BJ (cell line): Measurements from ENCODE around the gene OPN4. TPM values are rescaled to one million over a fixed set of nuclear protein-coding genes. Genes with fewer than 3 reads are reported as not detected.

Experiments used
- CTCF ChIA-PET: fragments of 350-600 bp; formaldehyde crosslinking; extraction: SDS; loops from one replicate; lab custom pipeline; 2021; ENCODE audit warnings: antibody characterized with exemption, inconsistent platforms; lab: Yijun Ruan, JAX
- POLR2A ChIA-PET: fragments of 300-600 bp; sonication (Branson Sonifier 250); formaldehyde crosslinking; extraction: SDS; loops from one replicate; lab custom pipeline; 2021; ENCODE audit warnings: antibody characterized with exemption; lab: Charles Lee
- DNase-seq: peaks from one replicate; pipeline ENCODE4 v3.0.0-alpha.2; 2011; ENCODE audit warnings: low read depth
- H3K27me3 ChIP-seq: 2 replicates; pipeline ENCODE4 v1.6.0; 2011; ENCODE audit warnings: low read length; ENCODE audit not compliant: control insufficient read depth, insufficient read depth
- H3K36me3 ChIP-seq: 2 replicates; pipeline ENCODE4 v1.5.1; 2011; ENCODE audit warnings: low read length; ENCODE audit not compliant: control insufficient read depth, insufficient read depth
- H3K4me3 ChIP-seq: 2 replicates; pipeline ENCODE4 v1.5.1; 2011; ENCODE audit warnings: low read depth, mild to moderate bottlenecking, control low read depth, low read length
- CTCF ChIP-seq: IDR thresholded peaks from 2 replicates; pipeline ENCODE4 v1.5.1; 2011; ENCODE audit warnings: low read depth, mild to moderate bottlenecking, control low read depth, inconsistent platforms, low read length, moderate library complexity; ENCODE audit not compliant: insufficient read depth
- polyA plus RNA-seq: library from polyadenylated mRNA; depleted of rRNA; stranded (reverse); fragments of >200 nt; gene quantifications from 2 replicates; pipeline ENCODE4 v1.2.3, GENCODE V29; 2011

OPN4 gene
- polyA plus RNA-seq, 1 experiment = not detected

DNA sequence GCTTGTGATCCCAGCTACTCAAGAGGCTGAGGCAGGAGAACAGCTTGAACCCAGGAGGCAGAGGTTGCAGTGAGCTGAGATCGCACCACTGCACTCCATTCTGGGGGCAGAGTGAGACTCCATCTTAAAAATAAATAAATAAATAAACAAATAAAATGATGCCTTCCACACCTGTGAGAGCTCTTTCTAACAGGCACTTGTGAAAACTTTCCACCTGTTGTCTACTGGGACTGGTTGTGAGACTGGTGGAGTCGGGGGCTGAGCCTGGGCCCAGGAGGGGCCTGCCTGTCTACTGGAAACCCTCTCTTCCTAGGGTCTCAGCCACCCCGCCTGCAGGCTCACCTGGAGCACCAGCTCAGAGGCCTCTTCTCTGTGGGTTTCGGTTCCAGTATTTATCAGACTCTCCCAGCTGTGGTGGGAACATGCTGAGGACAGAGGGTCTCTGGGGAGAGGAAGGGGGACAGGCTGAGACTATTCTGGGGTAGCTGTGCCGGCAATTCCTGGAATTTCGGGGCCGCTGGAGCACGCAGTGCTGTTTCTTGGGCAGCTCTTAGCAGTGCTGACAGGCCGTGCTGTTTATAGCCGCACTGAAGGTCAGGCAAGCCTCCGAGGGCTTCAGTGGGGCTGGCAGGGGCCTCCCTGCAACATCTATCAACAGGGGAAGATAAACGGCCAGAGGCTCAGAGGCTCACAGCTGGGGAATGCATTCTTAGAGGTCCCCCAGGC, 17.8 kb downstream of the OPN4 start:
- Histone ChIP-seq H3K27me3 (peaks cover 2% of the 10 kb centered on the region; the same call in 1 of the 2 replicates), H3K4me3 (no peak overlapping the region), H3K36me3 (no peaks in the 10 kb centered on the region)
- TF ChIP-seq CTCF = no peak
- POLR2A ChIA-PET = no interaction called here
- CTCF ChIA-PET = interaction anchor here (0.8 to 2.7 kb wide), 6 partner anchors 11 to 87 kb away, joined by 3 to 11 read pairs (median 4); no protein-coding TSS in a partner anchor
- DNase-seq = no peak

DNA sequence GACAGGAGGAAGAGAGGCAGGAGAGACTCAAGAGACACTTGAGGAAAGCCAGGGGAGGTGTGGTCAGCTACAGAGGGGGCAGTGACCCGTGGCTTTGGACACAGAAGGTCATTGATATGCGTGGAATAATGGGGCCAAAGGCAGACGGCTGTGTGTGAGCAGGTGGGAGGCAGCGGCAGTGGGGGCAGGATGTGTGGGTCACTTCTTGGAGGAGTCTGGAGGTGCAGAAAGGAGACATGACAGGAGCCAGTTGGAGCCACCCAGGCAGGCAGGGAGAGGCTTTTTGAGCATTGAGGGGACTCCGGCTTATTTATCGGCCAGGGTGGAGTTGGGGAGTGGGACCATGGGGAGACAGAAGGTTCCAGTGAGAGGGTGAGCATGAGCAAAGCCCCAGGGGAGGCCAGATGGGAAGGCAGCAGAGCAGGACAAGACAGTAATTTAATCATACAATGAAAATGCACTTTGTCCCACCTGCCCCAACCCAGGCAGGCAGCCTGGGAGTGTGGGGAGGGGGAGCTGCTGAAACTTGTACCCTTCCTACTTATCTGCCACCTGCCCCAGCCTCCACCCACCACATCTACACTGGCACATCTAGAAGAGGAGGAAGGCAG, 19.0 kb downstream of the OPN4 start:
- Histone ChIP-seq H3K36me3 (no peaks in the 10 kb centered on the region), H3K4me3 (no peak overlapping the region), H3K27me3 (peaks cover 2% of the 10 kb centered on the region; the same call in 1 of the 2 replicates)
- DNase-seq = no peak
- no peak for TF ChIP-seq CTCF
- POLR2A ChIA-PET = no interaction called here
- CTCF ChIA-PET = interaction anchor here (0.9 to 1.3 kb wide), 5 partner anchors 12 to 287 kb away, joined by 3 to 5 read pairs (median 3); no protein-coding TSS in a partner anchor

- TF ChIP-seq CTCF = no peak
- no peaks in the 10 kb centered on the region for H3K36me3 ChIP-seq
- no peak overlapping the region for H3K4me3 ChIP-seq
- no peak for DNase-seq
- ChIA-PET POLR2A (no interaction called here), CTCF (interaction anchor here (1.0 to 1.4 kb wide), 5 partner anchors 10 to 287 kb away, joined by 3 to 5 read pairs (median 3); no protein-coding TSS in a partner anchor)
- peaks cover 2% of the 10 kb centered on the region; the same call in 1 of the 2 replicates for H3K27me3 ChIP-seq
These were observed 19.7 kb downstream of the OPN4 start for GRCh38 chr10:86673827-86674581.

- H3K4me3 ChIP-seq = no peak overlapping the region
- ChIA-PET CTCF (interaction anchor here (1.4 kb wide), 1 partner anchor 9 kb away, joined by 3 read pairs; no protein-coding TSS in a partner anchor), POLR2A (no interaction called here)
- H3K27me3 ChIP-seq = peaks cover 2% of the 10 kb centered on the region; the same call in 1 of the 2 replicates
- no peak for TF ChIP-seq CTCF
- no peaks in the 10 kb centered on the region for H3K36me3 ChIP-seq
- DNase-seq = no peak
These were observed 20.6 kb downstream of the OPN4 start for GRCh38 chr10:86674912-86675311.

DNA sequence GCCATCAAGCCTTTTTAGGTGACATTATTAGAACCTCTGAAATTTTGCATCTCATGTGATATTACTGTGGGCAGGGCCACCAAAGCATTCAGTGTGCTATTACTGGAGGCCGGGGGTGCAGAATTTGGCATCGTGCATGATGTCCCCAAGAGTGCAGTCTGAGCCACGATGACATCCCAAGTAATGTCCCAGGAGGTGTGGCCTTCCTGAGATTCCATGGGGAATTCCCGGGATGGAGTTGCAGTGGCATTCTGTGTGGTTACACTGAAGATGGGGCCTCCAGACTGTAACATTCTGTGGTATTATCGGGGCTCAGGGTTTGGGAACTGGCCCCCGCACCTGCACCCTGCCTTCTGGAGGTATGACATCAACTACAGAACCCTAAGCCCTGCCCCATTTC, 23.0 kb downstream of the OPN4 start:
- ChIA-PET CTCF (interaction anchor here (1.0 to 1.2 kb wide), 2 partner anchors 9 to 13 kb away, joined by 3 to 4 read pairs; no protein-coding TSS in a partner anchor), POLR2A (no interaction called here)
- TF ChIP-seq CTCF = no peak
- DNase-seq = no peak
- Histone ChIP-seq H3K27me3 (no peaks in the 10 kb centered on the region), H3K4me3 (no peak overlapping the region), H3K36me3 (no peaks in the 10 kb centered on the region)
